ENCODE results near the gene DOK5.
"Not testable (repeated sequence)": the region's sequence is repeated elsewhere in the genome, so short reads cannot be mapped to it uniquely, and the experiment has no call there.

DOK5 gene

DNA sequence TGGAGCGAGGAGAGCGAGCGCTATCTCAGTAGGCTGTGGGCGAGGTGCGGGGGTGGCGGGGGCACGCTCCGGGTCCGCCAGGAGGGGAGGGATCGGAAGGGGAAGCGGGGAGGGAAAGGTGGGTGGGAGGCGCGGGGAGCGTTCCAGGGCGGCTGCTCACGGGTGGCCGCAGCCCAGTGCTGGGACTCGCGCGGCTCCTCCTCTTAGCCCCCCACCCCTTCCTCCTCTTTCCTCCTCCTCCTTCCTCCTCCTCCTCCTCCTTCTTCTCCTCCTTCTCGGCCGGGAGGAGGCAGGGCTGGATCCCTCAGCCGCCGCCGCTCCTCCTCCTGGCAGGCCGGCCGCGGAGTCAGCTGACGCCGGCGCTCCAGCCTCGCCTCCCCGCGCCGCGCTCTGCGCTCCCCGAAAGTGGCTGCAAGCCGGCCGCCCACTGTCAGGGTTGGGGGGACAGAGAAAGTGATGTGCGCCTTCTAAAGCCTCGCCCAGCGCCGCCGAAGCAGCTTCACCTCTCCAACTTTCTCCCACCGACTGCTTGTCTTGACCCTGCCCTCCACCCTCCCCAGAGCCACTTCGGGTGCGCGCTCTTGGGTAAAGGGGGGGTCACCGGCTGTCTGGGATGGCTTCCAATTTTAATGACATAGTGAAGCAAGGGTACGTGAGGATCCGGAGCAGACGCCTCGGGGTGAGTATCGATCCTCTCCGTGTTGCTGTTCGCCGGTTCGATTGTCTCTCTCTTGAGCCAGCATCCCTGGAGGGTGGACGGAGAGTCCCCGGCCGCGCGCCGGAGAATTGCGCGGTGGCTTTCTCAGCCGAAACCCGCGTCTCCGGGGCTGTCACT is at the start of gene DOK5:
Gene DOK5, plus strand, starts transcription at position 260 of the 835 bp plus-strand sequence. Its CDS starts 354 bp downstream, at position 614.
- DNase-seq, result no peak

GRCh38 chr20:54429364-54429763 is 46.0 kb upstream of the DOK5 start:
- DNase-seq, result no peak

DNA sequence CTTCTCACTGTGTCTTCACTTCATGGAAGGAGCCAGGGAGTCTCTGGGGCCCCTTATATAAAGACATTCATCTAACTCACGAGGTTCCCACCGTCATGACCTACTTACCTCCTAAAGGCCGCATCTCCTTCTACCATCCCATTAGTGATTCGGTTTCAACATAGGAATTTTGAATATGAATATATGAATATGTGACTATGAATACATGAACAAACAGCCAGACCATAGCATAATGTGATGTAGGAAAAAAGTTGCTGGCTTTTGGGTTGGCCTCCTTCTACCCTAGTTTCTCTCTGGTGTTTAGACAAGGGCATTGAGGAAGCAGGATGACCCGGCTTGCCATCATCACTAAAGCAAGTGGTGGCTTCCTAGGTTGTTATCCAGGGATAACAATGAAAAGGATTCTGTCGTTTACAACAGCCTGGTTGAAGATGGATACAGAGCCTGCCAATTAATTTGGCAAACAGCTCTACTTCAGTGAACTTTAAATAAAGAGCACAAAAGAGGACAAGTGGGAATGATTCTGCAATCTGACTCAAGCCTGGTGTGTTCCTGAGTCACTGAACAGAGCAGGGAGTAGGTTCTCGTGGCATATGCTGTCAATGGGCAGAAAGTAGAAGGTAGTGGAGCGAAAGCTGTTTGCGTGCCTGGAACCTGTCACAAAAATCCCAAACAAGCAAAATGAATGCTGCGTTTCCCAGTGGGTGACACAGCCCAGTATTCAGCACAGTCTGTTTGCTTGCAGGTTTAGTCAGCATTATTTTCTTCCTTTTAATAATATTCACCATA is 44.0 kb upstream of the DOK5 start:
- DNase-seq, result no peak

- DNase-seq, result no peak
Measured at GRCh38 chr20:54432966-54433365, 42.4 kb upstream of the DOK5 start.

DNA sequence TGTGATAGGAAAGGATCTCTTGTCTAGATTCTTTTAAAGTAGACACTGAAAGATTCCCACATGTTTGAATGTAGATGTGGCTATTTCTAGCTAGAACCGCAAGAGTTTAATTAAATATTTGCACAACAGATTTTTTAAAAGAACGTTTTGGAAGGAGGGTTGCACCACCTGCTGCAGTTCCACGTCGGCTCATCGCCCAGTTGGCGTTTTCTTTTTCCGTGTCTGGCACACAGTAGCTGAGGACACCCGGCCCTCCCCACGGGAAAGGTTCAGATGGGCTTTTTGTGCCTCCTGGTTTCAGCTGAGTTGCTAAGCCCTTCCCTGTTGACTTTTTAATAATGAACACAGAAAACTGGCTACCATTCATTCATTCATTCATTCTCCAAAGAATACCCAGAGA is 41.8 kb upstream of the DOK5 start:
- DNase-seq, result no peak

DNA sequence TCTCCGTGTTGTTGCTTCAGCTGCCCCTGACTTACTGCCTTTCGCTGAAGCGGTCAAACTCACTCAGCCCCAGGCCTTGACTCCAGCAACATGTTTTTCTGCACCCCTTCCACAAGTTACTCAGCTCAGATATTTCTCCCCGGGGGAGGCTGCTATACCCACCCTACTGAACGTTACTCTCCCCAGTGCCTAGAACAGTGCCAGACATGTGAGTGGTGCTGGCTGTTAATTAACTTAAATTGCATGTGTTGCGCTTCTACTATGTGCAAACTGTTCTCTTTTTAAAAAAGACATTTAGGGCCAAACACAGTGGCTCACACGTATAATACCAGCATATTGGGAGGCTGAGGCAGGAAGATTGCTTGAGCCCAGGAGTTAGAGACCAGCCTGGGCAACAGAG is 41.2 kb upstream of the DOK5 start:
- no peak for DNase-seq

- DNase-seq, result no peak
Measured at GRCh38 chr20:54435015-54435414, 40.4 kb upstream of the DOK5 start.

- not testable (repeated sequence) for DNase-seq
Measured at GRCh38 chr20:54436410-54436809, 39.0 kb upstream of the DOK5 start.

DNA sequence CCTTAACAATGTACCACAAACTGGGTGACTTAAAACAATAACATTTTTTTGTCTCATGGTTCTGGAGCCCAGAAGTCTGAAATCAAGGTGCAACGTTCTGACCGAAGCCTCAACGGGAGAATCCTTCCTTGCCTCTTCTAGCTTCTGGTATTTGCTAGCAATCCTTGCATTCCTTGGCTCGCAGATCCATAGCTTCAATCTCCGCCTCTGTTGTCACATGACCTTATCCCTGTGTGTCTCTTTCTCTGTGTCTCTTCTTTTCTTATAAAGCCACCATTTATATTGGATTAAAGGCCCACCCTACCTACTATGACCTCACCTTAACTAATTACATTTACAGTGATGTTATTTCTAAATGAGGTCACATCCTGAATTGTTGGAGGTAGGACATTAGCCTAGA is 37.2 kb upstream of the DOK5 start:
- no peak for DNase-seq

GRCh38 chr20:54450207-54450606 is 25.2 kb upstream of the DOK5 start:
- no peak for DNase-seq

DNA sequence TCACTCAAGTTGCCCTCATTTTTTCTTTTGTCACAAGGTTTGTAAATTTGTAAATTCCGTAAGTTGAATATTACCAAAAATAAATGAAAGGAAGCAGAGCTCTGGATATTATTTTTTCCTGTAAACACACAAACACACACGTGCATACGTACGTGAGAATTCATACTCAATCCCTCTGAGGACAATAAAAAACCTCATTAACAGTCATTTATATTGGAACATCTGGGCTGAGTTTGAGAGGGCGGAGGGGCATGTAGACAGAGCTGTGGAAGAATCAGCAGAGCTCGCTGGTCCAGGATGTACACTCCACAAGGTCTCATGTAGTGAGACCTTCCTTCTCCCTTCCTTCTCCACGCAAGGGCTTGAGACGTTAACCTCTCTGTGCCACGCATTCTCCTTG is 24.2 kb upstream of the DOK5 start:
- no peak for DNase-seq

DNA sequence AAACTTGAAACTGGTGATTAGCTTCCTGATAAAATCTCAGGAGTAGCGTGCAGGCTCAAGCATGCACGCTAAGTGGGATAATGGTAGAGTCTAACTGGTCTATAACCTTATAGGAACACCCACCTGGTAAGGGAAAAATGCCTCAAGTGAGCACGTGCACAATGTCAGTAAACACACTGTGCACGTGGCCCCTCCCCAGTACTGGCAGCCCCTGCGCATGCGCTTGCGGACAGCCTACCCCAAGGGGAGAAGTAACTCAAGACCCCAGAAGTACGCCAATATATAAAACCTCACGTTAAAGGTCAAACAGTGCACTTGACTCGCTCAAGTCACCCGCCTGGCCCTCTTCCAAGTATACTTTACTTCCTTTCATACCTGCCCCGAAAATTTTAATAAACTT is 23.1 kb upstream of the DOK5 start:
- DNase-seq, result no peak

DNA sequence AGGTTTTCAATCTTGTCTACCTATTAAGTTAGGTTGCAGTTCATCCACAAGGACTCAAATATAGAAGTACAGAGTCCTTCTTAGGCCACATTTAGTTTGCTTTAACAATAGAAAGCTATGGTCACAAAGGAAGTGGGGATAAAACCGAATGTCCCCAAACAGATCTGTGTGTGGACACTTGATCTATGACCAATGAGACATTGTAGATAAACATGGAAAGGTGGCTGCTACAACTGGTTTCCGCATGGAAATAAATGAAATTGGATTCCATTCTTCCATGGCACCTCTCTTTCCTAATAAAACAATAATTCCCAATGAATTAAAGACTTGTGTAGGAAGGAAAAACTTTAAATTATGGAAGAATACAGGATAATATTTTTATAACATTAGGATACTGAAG is 20.4 kb upstream of the DOK5 start:
- DNase-seq, result no peak

GRCh38 chr20:54456423-54456822 is 19.0 kb upstream of the DOK5 start:
- no peak for DNase-seq

DNA sequence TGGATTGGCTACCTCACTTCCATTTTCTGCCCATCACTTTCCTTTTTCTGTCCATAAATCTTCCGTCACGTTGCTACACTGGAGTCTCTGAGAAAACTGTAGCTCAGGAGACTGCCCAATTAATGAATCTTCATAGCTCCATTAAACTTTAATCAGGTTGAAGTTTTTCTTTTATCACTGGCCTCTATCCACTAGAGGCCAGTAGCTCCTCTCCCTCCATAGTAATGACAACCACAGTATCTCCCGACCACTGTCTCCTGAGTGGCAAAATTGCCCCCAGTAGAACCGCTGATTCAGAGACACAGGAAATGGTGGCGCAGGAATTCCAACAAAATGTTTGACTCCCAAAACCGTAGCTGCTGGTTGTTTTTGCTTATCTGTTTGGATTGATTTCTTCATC is 18.4 kb upstream of the DOK5 start:
- DNase-seq, result no peak

- DNase-seq, result no peak
Measured at GRCh38 chr20:54458219-54458618, 17.2 kb upstream of the DOK5 start.

DNA sequence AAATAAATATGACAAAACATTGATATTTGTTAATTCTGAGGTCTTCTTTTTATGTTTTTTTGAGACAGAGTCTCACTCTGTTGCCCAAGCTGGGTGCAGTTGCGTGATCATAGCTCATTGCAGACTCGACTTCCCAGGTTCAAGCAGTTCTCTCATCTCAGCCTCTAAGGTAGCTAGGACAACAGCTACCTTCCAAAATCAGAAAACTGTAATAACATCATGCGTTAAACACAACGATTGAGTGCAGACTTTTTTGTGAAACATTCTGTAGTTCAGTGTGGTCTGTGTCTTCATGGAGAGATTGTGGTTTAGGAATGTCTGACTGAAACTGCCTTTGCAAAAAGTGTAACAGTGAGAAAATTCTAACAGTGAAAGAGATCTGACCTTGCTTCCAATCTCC is 16.1 kb upstream of the DOK5 start:
- DNase-seq, result no peak

- no peak for DNase-seq
Measured at GRCh38 chr20:54464003-54464402, 11.4 kb upstream of the DOK5 start.

DNA sequence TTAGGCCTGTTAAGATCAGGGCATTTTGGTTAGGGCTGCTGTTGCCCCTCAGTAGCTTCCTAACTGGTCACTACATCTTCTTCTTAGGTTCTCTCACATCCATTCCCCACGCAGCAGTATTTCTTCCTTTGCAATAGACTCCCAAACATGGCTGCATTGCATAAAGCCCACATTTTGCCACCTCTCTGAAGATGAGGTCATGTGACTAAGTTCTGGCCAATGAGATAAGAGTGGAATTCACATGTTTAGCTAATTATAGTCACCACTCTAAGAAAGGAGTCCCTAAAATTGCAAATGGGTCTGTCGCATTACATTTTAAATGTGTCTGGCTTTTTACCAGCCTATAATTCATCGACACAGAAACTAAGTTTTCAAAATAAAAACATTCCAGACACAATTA is 9.3 kb upstream of the DOK5 start:
- no peak for DNase-seq

DNA sequence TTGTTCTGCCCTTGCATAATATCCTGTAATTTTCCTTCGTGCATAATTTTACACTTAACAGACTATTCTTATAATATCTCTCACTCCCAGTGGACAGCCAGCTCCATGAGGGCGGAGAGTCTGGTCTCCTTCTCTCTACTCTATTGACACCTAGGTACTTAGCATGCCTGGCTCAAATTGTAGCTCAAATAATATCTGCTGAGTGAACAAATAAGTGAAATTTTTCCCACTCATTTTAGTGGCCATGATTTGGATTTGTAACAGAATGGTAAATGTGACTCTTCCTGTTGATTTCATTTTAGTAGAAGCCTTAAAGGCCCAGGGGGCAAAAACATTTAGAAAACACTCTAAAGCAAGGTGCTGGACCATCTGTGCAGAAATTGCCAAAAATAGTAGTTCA is 7.8 kb upstream of the DOK5 start:
- no peak for DNase-seq

DNA sequence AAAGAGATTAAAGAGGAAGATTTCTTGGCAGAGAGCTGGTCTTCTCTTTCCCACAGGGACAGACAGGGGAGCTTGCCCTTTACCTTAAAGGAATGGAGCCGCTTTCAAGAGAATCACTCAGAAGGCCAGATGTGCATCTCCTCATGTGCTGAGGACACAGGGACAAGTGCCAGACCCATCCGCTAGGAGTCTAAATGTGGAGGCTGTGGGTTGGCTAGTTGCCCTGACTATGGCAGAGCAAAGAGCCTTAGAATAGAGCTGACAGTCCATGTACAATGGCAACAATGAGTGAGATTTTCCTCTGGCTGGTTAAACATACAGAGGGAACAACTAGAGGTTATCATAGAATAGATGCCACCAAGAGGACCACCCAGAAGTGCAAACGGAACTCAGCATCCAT is 7.3 kb upstream of the DOK5 start:
- DNase-seq, result no peak

DNA sequence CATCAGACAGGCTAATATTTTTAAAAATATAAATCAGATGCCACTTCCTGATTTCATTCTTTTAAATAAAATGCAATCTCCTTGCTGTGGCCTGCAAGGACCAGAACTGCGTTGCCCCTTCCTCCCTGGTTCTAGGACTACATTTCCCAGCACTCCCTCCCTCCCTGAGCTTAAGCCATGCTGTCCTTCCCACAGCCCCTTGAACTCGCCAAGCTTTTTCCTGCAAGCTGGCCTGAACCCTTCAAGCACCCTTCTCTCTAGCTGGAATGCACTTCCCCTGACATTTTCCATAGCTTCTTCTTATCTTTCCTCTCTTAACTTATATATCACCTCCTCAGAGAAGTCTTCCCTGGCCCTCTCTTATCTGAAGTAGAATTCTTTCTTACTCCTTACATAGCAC is 6.1 kb upstream of the DOK5 start:
- no peak for DNase-seq

DNA sequence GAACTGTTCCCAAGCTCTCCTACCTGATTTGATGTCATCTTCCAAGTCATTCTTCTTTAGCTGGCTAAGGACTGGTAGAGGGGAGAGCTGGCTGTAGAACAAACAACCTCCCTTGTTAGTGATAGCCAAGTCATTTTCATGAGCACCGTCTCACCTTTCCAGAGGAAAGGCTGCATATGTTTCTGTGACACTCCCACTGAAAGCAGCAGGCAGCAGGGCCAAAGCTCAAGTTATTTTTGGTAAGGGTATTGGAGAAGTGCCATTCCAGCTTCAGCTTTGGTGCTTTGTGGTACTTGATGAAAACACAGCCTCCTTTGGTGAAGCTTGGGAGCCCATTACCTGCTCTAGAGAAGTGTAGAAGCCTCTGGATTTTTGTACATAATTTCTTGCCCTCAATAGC is 5.4 kb upstream of the DOK5 start:
- DNase-seq, result no peak

DNA sequence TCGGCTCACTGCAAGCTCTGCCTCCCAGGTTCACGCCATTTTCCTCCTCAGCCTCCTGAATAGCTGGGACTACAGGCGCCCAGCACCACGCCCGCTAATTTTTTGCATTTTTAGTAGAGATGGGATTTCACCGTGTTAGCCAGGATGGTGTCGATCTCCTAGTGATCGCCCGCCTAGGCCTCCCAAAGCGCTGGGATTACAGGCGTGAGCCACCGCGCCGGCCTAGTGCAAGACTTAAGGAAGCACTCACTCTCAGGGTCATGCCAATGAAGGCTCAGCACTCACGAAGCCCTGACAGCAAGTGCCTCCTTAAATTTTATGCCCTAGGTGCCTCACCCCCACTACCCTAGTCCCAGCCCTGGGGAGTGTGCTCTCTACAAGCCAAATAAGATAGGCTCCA is 4.7 kb upstream of the DOK5 start:
- no peak for DNase-seq

DNA sequence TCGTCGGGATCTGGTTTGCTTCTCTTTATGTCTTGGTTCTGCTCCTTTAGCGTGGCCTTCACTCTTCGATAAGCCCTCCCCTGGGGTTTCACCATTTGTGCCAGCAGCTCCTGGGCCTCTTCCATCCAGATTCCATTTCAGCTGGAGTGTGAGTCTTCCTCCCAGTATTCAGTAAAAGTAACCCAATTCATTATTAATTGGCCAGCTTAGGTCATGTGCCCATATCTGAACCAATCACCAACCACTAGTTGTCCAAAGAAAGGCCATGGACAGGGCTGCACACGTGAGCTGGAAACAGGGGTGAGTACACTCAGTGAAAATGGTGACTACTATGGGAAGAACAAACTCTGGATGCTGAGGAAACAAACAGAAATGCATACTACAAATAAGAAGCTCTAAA is 2.8 kb upstream of the DOK5 start:
- DNase-seq, result no peak
